ENCODE results near the gene VTI1A.

DNA sequence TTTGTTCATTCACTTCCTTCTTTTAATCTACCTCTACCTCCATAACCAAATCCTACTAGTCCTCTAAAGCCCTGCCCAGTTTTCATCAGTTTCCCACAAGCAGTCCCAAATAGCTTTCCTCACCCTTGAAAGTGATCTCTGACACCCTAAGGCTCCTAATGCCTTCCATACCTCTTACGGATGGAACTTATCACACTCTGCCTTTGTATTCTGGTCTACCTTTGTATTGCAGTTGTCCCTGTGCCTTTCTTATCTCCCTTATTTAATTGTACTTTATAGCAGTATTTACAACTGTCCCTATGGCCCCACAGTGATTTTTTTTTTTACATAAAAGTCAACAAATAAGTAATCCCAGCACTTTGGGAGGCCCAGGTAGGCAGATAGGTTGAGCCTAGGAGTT lies 39.3 kb upstream of the VTI1A start:
- no peak for TF ChIP-seq CTCF (IDR thresholded peaks at IDR 0.05)
- no peak for TF ChIP-seq TAF1 (IDR thresholded peaks at IDR 0.05; ENCODE audit: borderline replicate concordance, low read depth, low read length)
- TF ChIP-seq, protein P1, sequence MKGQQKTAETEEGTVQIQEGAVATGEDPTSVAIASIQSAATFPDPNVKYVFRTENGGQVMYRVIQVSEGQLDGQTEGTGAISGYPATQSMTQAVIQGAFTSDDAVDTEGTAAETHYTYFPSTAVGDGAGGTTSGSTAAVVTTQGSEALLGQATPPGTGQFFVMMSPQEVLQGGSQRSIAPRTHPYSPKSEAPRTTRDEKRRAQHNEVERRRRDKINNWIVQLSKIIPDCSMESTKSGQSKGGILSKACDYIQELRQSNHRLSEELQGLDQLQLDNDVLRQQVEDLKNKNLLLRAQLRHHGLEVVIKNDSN (IDR thresholded peaks at IDR 0.05; ENCODE audit: borderline replicate concordance, low read depth), result no peak
- TF ChIP-seq, protein P2, sequence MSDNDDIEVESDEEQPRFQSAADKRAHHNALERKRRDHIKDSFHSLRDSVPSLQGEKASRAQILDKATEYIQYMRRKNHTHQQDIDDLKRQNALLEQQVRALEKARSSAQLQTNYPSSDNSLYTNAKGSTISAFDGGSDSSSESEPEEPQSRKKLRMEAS (IDR thresholded peaks at IDR 0.05; ENCODE audit: low read depth), result no peak
- no peak for TF ChIP-seq MXI1 (IDR thresholded peaks at IDR 0.05; ENCODE audit: low read depth, low read length)
- TF ChIP-seq JUND (IDR thresholded peaks at IDR 0.05), result no peak
